ENCODE data around the gene PF4V1.
"Not testable (repeated sequence)": the region's sequence is repeated elsewhere in the genome, so short reads cannot be mapped to it uniquely, and the experiment has no call there.

Gene PF4V1

GRCh38 chr4:73871511-73872310 is 18.6 kb downstream of the PF4V1 start:
- DNase-seq, result no peak

GRCh38 chr4:73872316-73873108 is 19.4 kb downstream of the PF4V1 start:
- DNase-seq, result no peak

DNA sequence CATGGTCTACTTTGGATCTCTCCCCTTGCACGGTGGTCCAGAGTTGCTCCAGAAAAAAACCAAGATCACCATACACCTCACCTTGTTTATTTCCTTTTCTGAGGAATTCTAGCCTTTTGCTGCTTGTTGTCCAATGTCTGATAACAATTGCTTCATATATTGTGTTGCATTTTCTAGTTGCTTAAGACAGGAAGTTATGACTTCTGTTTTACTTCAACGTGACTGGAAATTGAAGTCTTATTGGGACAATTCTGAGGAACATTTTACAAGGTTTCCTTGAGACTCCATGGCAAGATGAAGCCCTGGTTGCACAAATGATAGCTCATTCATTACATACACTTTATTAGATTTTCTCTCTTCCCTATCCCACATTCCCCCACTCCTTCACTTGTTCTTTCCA is 21.3 kb downstream of the PF4V1 start:
- no peak for DNase-seq

DNA sequence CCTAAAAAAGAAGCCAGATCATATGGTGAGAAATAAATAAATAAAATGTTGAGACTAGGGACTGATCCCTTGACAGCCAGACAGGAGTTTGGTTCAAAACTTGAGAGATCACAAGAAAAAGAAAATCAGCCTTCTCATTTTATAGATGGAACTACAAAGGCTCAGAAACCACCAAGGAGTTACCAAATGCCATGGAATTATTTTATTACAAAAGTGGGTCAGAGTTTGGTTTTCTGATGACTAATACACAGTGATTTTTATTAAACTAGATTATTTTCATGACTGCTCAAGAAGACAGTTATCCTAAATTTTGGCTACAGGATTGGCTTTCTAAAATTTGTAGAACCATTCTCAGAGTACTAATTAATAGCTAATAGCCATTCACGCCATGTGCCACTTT is 22.3 kb downstream of the PF4V1 start:
- DNase-seq, result no peak

DNA sequence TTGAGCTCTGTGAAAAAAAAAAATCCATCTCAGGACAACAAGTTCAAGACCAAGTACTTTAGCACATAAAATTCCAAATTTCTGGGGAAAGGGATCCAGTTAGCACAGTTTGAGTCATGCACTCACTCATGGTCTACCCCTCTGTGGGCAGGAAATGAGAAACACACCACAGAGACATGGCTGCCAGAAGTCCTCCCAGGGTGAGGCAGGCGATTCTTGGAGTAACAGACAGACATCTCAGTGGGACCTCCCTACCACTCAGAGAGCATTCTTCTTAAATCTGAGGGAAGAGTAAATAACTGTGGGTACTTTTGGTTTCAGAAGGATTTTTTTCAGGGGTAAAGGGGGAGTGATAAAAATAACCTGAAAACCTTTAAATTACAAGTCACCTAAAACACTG is 30.2 kb downstream of the PF4V1 start:
- DNase-seq, result no peak

GRCh38 chr4:73885574-73886267 is 32.6 kb downstream of the PF4V1 start:
- DNase-seq, result no peak

DNA sequence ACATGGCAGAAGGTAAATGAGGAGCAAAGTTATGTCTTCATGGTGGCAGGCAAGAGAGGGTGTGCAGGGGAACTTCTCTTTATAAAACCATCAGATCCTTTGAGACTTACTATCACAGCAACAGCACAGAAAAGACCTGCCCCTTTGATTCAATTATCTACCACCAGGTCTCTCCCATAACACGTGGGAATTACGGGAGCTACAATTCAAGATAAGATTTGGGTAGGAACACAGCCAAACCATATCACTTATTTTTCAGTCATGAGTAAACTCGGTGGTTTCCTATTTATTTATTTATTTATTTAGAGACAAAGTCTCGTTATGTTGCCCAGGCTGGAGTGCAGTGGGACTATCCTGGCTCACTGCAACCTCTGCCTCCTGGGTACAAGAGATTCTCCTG is 38.2 kb downstream of the PF4V1 start:
- no peak for DNase-seq

GRCh38 chr4:73891739-73892405 is 38.8 kb downstream of the PF4V1 start:
- no peak for DNase-seq

- no peak for DNase-seq
These were observed 39.9 kb downstream of the PF4V1 start for GRCh38 chr4:73892966-73893365.

DNA sequence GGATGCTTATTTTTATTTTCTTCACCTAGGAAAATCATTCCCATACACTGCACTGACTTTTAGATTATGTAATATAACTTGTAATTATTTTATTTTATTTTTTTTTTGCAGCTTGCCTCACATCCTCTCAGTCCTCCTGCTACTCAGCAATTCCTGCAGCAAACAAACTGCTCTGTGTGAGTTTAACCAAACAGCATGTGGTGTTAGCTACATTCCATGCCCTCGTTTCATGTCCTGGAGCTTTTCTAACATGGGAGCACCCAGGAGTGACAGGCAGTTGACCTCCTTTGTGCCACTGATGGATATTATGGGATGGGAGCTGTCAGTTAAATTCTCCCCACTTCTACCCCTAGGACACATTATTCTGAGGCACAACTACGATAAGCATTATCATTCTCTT is 40.9 kb downstream of the PF4V1 start:
- DNase-seq, result no peak

- DNase-seq, result no peak
These were observed 42.4 kb downstream of the PF4V1 start for GRCh38 chr4:73895201-73896175.

DNA sequence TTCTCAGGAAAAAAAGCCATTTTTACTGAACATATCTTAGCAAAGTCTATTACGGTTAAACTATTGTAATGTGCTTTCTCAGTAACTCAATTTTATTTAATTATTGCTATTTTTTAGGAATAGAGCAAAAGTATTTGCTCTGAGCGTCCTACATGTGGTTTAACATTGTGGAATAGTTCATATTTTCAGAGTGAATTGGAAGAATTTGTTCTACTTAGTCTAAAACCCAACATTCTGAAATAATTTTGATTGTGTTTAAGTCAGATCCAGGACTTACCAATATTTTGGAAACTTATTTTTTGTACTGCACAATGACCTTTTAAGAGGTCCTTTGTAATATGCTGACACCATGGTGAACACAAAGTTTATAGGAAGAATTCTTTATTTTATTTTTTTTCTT is 43.3 kb downstream of the PF4V1 start:
- DNase-seq, result no peak

- DNase-seq, result no peak
These were observed 44.5 kb downstream of the PF4V1 start for GRCh38 chr4:73897380-73898136.

GRCh38 chr4:73899338-73899737 is 46.2 kb downstream of the PF4V1 start:
- not testable (repeated sequence) for DNase-seq

GRCh38 chr4:73901031-73901430 is 47.9 kb downstream of the PF4V1 start:
- DNase-seq, result no peak

DNA sequence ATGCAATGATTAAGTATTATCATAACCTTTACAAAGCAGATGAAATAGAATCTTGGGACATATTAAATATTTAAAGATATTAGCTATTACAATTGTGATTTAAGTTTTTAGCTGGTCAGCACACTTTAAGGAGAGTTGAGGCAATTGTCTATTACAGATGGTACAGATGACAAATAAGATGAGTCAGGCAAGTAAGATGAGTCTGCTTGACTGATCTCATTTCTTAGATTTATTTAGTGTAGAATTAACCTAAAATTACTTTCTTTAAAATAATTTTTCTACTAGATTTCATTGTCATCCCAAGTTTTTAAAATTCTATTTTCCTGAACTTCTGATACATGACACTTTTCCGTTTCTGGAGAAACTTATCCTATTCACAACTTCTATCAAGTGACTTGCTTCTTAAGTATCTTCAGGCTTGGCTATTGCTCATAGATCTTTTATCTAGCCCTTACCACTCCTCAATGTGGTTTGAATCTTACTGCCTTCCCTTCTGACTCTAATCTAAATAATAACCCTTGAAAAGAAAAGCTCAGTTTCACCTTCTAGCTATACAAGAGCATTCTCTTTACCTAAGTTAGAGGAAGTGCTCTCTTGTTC is 49.0 kb downstream of the PF4V1 start:
- DNase-seq, result no peak

DNA sequence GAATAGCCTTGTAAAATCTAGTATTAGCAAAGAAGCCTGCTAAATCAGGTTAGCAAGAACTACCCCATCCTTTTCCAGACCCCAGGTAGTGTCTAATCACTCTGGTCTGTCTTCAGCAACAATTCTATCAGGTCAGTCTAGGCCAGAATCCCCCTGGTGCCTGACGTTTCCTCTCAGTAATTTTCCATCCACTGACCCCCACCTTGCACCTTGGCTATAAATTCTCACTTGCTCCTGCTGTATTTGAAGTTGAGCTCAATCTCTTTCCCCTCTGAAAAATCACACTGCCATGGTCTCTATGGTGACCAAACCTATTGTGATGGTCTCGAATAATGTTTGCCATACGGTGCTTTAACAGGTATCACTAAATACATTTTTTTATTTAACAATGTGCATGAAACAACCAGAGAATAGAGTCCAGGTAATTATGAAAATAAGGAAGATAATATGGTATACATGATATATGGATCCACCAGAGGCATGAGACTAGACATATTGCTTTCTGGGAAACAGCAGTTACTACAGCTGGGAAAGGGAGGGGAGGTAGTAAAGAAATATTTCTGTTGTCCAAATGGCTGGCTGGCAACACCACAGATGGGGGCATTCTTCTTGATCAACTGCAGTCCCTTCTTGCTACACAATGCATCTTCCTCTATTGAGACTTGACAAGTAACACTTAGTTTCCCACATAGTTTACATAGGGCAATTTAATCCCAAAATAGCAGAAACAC is 49.9 kb downstream of the PF4V1 start:
- no peak for DNase-seq

All from NCI-H1417 treated with DMSO at 0.1 percent for 48 hours (cell line).